ENCODE results near the gene DPYSL5. TPM values are rescaled to one million over a fixed set of nuclear protein-coding genes. Genes with fewer than 3 reads are reported as not detected.

DPYSL5 gene
- total and polyA plus RNA-seq, 2 of the 8 experiments (the other 6 are each of a cell fraction or from before 2014, with no cell fraction given), result 11.9 to 16.4 TPM

DNA sequence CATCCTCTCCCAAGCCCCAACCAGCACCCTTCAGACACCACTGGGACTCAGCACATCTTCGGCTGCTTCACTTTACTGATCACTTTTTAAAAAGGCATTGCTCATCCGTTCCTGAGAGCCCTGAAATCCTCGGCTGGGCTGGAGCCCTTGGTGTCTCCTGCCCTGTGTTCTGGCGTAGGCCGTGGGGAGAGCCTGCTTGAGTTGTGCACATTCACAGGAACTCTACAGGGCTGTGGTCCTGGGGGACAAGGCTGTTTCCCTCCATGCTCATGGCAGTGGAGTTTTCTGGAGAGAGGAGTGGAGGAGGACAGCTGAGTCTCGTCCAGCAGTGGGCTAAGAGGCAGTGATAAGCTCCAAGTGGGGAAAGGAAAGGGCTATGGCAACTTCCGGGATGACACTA lies 46.1 kb upstream of the DPYSL5 start (continued):
- TF ChIP-seq CHD7 (IDR thresholded peaks at IDR 0.05; ENCODE audit: insufficient replicate concordance, low read length) (no peak), CHD1 (IDR thresholded peaks at IDR 0.05; ENCODE audit: low read depth, low read length) (no peak), CEBPB (IDR thresholded peaks at IDR 0.05; ENCODE audit: low read depth, low read length) (no peak), ZNF274 (IDR thresholded peaks at IDR 0.05; ENCODE audit: borderline replicate concordance, extremely low read depth, low read length) (no peak), EP300 (IDR thresholded peaks at IDR 0.05; ENCODE audit: borderline replicate concordance in 1 of 2, low read depth in 2 of 2, low read length in 2 of 2) (no peak), CBX5 (IDR thresholded peaks at IDR 0.05; ENCODE audit: low read depth, low read length) (no peak), ASH2L (IDR thresholded peaks at IDR 0.05; ENCODE audit: low read length) (no peak), POLR2AphosphoS5 (IDR thresholded peaks at IDR 0.05; ENCODE audit: low read depth, low read length) (no peak), CREB1 (IDR thresholded peaks at IDR 0.05) (no peak), BACH1 (IDR thresholded peaks at IDR 0.05; ENCODE audit: low read length) (no peak), MAFK (IDR thresholded peaks at IDR 0.05; ENCODE audit: low read depth, low read length) (no peak), SP4 (IDR thresholded peaks at IDR 0.05; ENCODE audit: low read length) (no peak), EGR1 (IDR thresholded peaks at IDR 0.05; ENCODE audit: borderline replicate concordance, low read depth, low read length) (no peak)
